ENCODE data around the gene ACP5.
A peak's percentile ranks its signal among the peaks of the same experiment; 100 is the strongest.
"Not testable (repeated sequence)": the region's sequence is repeated elsewhere in the genome, so short reads cannot be mapped to it uniquely, and the experiment has no call there.

The ACP5 gene

DNA sequence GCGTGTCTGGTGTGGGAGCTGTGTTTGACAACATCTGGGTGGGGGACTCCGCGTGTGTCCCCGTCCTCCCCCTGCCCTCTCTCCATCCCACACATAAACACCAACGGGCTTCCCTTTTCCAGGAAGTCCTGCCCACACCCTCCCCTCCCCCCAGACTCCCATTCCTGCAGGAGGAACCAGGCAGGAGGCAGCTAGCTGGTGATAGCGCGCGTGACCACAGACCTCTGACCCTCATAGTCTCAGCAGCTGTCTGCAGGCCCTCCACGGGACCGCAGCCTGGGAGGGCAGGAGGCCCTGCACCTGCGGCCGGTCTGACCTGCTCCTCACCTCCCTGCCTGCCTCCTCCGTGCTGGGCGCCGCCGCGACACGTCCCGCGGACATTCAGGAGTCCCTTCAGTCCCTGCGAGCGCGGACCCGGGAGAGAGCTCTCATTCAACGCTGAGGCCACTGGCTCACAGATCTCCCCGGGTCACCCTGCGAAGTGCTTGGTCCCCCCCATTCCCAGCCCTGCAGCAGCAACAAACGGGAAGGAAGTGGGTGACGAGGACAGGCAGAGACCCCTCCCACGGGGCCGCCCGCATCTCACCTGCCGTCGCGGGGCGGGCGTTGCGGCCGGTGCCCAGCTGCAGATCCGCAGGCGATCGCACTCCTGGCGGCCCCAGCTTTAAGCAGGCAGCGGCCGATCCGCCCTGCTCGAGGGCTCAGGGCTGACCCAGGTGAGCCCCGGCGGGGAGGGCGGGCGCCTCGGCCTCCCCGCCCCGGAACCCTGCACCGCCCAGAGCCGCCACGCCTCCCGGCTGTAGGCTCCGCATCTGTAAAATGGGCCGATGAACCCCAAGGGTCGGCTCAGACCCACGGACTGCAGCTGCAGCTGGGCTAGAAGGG lies 1.1 kb upstream of the ACP5 start:
- no peak for DNase-seq (ENCODE audit: low read depth in 2 of 2)

- DNase-seq (ENCODE audit: low read depth in 2 of 2) = no peak
Measured at GRCh38 chr19:11576227-11576626, 1.2 kb downstream of the ACP5 start.

- DNase-seq (ENCODE audit: low read depth in 2 of 2) = no peak
Measured at GRCh38 chr19:11574689-11575088, 2.8 kb downstream of the ACP5 start.

DNA sequence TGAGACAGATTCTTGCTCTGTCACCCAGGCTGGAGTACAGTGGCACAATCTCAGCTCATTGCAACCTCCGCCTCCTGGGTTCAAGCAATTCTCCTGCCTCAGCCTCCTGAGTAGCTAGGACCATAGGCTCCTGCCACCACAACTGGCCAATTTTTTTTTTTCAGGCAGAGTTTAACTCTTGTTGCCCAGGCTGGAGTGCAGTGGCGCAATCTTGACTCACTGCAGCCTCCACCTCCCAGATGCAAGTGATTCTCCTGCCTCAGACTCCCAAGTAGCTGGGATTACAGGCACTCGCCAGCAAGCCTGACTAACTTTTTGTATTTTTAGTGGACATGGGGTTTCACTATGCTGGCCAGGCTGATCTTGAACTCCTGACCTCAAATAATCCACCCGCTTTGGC lies 3.7 kb downstream of the ACP5 start:
- DNase-seq (ENCODE audit: low read depth in 2 of 2) = not testable (repeated sequence)

DNA sequence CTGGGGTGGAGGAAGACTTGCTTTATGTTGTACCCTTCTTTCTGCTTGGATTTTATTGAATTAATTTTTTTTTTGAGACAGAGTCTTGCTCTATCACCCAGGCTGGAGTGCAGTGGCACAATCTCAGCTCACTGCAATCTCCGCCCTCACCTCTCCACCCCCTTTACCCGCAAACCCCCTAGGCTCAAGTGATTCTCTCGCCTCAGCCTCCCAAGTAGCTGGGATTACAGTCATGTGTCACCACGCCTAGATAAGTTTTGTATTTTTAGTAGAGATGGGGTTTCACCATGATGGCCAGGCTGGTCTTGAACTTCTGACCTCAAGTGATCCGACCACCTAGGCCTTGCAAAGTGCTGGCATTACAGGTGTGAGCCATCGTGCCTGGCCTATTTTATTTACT lies 4.1 kb downstream of the ACP5 start:
- not testable (repeated sequence) for DNase-seq (ENCODE audit: low read depth in 2 of 2)

DNA sequence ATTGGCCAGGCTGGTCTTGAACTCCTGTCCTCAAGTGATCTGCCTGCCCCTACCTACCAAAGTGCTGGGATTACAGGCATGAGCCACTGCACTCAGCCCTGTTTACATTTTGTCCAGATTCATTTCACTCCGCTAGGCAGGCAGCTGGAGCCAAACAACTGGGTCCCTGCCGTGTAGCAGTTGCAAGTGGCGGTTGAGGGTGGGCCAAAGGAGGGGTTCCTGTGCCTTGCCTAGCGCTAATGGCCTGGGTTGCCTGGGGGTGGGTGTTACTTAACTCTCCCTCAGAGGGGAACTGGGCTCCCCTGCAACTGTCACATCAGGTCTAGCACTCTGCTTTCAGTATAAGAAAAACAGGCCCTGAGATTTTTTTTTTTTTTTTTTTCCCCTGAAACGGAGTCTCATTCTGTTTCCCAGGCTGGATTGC lies 7.4 kb downstream of the ACP5 start:
- no peak for DNase-seq (ENCODE audit: low read depth in 2 of 2)

GRCh38 chr19:11566164-11566563 lies 11.3 kb downstream of the ACP5 start:
- DNase-seq (ENCODE audit: low read depth in 2 of 2) = no peak

- DNase-seq (ENCODE audit: low read depth in 2 of 2) = not testable (repeated sequence)
Measured at GRCh38 chr19:11565649-11565980, 11.8 kb downstream of the ACP5 start.

GRCh38 chr19:11564082-11564807 lies 13.2 kb downstream of the ACP5 start:
- DNase-seq (ENCODE audit: low read depth in 2 of 2) = not testable (repeated sequence)

DNA sequence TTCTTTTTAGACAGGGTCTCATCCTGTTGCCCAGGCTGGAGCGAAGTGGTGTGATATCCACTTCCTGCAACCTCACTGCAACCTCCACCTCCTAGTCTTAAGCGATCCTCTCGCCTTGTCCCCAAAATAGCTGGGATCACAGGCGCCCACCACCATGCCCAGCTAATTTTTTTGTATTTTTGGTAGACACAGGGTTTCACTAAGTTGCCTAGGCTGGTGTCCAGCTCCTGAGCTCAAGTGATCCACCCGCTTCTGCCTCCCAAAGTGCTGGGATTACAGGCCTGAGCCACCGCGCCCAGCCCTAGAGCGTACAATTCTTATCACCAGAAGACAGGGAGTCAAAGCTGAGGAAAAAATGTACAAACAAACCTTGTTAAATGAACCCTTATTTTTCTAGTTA lies 13.9 kb downstream of the ACP5 start:
- no peak for DNase-seq (ENCODE audit: low read depth in 2 of 2)

- peak; percentile 50 to 56 for DNase-seq (ENCODE audit: low read depth in 2 of 2)
Measured at GRCh38 chr19:11560404-11561051, 16.9 kb downstream of the ACP5 start.

DNA sequence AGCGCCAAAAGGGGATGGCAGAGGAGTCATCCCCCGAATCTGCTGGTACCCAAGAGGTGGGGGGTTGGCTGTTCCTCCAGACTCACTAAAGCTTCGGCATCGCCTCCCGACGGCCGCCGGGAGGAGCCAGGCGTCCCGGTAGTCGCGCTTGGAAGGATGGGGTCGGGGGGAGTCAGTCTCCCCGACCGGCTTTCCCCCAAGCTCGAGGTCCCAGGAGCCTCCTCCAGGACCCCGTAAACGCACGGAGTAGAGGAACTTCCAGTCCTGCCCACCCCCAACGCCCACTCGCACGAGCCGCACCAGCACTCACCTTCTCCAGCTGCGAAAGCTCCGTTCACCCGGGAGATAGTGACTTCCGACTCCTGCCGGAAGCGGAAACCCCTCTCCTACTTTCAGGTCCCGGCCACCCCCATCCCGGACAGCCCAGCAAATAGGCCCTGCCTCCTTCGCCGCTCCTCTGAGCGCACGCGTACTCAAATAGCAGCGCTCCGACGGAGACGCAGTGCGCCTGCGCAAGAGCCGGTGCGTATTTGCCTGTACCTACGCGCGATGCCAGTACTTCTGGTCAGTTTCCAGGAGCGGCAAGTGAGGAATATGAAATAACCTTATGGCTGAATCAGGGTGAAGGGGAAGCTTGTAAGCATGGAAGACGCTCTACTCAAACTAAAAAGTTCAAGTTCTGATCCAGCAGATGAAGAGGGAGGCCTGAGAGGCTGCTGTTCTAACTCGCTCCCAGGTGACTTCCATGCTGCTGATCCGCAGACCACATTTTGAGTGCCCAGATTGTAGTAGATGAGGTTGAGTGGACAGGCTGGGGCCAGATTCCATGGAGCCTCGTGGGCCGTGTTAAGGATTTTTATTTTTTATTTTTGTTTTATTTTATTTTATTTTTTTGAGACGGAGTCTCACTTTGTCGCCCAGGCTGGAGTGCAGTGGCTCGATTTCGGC lies 18.3 kb downstream of the ACP5 start, which contains the start of gene ELOF1:
ELOF1 (minus strand) TSS at position 350 of the 948 bp plus-strand sequence. CDS start 4,883 bp downstream, outside the sequence.
- peak; percentile 97 to 98 for DNase-seq (ENCODE audit: low read depth in 2 of 2)

DNA sequence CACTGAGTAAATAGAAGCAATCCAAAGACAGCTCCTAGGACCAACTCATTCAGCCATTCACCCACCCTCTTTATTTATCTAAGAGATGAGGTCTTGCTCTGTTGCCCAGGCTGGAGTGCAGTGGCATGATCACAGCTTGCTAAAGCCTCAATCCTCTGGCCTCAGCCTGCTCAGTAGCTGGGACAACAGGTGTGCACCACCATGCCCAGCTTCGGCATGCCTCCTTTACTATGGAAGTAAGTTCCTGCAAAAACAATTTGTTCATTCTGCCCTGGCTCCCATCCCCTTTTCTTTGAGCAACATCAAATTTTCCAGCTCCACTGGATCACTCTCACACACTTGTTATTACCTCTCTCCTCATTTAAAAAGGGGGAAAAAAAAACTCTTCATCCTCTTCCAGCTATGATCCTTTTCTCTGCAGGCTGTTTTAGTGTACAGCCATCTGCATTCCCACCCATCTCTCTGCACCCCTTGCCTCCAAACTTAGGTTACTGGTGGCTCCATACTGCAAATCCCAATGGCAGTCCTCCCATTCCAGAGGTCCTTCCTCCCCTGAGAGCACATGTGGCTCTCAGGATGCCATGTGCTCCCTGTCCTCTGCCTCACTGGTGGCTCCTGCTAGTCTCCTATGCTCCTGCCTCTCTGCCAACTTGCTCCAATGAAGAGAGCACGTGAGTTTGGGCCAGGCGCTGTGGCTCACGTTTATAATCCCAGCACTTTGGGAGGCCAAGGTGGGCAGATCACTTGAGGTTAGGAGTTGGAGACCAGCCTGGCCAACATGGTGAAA lies 20.6 kb downstream of the ACP5 start:
- DNase-seq (ENCODE audit: low read depth in 2 of 2) = no peak

- DNase-seq (ENCODE audit: low read depth in 2 of 2) = no peak
Measured at GRCh38 chr19:11555246-11555645, 22.2 kb downstream of the ACP5 start.

DNA sequence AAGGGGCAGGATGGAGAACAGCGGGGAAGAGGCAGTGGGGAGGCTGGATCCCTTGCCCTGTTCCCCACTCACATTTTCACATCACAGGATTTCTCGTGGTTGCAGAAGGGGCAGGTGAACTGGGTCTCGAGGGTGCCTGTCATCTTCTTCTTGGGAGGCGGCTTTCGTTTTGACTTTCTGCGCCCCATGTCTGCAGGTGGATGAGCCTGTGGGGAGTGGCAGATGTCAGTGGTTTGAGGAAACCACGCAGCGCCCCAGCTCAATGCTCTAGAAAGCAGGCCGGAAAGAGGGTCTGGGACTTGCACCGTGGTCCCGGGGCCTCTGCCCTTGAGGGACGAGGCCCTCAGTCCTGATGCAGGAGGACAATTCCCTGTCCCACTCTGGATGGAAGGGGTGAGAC lies 23.3 kb downstream of the ACP5 start:
- DNase-seq (ENCODE audit: low read depth in 2 of 2) = no peak

- no peak for DNase-seq (ENCODE audit: low read depth in 2 of 2)
Measured at GRCh38 chr19:11552666-11553372, 24.6 kb downstream of the ACP5 start.

- DNase-seq (ENCODE audit: low read depth in 2 of 2) = no peak
Measured at GRCh38 chr19:11551603-11552235, 25.7 kb downstream of the ACP5 start.

DNA sequence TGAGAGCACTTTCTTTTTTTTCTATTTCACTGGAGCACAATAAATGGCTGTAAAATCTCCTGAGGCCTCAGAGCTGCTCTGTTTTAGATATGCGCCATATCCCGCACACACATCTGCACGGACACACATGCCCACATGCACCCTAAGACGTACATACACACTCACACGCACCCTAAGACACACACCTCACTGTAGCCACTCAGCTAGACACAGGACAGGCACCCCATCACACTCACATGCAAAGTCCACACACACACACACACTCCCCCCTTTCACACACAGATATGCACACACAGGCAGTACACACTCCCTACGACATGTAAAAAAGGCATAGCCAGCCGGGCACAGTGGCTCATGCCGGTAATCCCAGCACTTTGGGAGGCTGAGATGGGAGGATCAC lies 27.2 kb downstream of the ACP5 start:
- no peak for DNase-seq (ENCODE audit: low read depth in 2 of 2)

DNA sequence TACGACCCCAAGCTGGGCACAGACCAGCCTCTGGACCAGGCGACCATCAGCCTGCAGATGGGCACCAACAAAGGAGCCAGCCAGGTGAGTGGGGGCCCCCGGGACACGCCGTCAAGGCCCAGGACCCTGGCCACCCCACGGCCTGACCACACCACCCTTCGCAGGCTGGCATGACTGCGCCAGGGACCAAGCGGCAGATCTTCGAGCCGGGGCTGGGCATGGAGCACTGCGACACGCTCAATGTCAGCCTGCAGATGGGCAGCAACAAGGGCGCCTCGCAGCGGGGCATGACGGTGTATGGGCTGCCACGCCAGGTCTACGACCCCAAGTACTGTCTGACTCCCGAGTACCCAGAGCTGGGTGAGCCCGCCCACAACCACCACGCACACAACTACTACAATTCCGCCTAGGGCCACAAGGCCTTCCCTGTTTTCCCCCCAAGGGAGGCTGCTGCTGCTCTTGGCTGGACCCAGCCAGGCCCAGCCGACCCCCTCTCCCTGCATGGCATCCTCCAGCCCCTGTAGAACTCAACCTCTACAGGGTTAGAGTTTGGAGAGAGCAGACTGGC lies 28.0 kb downstream of the ACP5 start:
- no peak for DNase-seq (ENCODE audit: low read depth in 2 of 2)
